H1 (cell line): Measurements from ENCODE around the gene AQP7. TPM values are rescaled to one million over a fixed set of nuclear protein-coding genes. Genes with fewer than 3 reads are reported as not detected.

Experiments used
- polyA plus RNA-seq, 7 experiments: library from polyadenylated mRNA; depleted of rRNA in 3 of 7; stranded (reverse) in 5 of 7; unstranded in 2 of 7; fragments of >200 nt in 5 of 7; fragments of 200-250 nt in 2 of 7; gene quantifications; 1 replicate in 5 of 7; 2 replicates in 1 of 7; 4 replicates in 1 of 7; pipeline versions ENCODE4 v1.2.1 to v1.2.3, GENCODE V29; 2011 to 2013; ENCODE audit warnings: missing spikeins in 2 of 7, mixed read lengths in 2 of 7
- total RNA-seq: library from RNA; stranded (reverse); fragmentation: NEBNext Ultra II Directional; extraction: Animal tissue kit (Norgen Biotek cat#: 25700); gene quantifications from 2 replicates; pipeline ENCODE4 v1.2.1, GENCODE V29; 2021
- TF ChIP-seq, protein P1 (sequence below): IDR thresholded peaks from 2 replicates; pipeline ENCODE4 v1.6.1; 2011; ENCODE audit warnings: low read depth, mild to moderate bottlenecking, low read length; ENCODE audit not compliant: insufficient read depth

Gene AQP7
- total and polyA plus RNA-seq, 2 of the 8 experiments (the other 6 are each of a cell fraction or from before 2014, with no cell fraction given): not detected

DNA sequence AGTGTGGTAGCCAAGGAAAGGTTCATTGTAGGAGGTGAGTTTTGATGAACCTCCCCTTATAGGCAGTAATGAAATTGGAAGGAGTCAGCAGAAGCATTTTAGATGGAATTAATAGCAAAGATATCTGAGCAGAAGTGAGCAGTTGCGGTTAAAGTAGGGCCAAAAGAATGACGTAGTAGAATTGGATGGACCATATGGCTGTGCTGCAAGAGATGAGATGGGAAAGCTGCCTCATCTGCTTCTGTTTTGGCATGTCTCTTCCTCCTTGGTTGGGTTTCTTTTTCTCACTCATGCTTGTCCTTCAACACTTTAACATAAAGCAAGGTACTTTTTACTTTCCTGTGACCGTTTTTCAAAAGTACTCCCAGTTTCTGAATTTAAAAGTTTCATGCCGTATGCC lies 55.8 kb downstream of the AQP7 start (continued):
- TF ChIP-seq, protein P1, sequence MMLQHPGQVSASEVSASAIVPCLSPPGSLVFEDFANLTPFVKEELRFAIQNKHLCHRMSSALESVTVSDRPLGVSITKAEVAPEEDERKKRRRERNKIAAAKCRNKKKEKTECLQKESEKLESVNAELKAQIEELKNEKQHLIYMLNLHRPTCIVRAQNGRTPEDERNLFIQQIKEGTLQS: no peak
- TF ChIP-seq, all 59 proteins: peak for 0
